Upper lobe of left lung (tissue), 6 donors: ENCODE results near the gene SDR9C7. TPM values are rescaled to one million over a fixed set of nuclear protein-coding genes. Genes with fewer than 3 reads are reported as not detected.
A peak's percentile ranks its signal among the peaks of the same experiment; 100 is the strongest.
"Not testable (repeated sequence)": the region's sequence is repeated elsewhere in the genome, so short reads cannot be mapped to it uniquely, and the experiment has no call there.

Experiments used
- ATAC-seq, 2 donors: fragments of 200-7000 bp; cut with Tn5 transposase; one replicate each; pipeline ENCODE4 v1.9.1; 2022; ENCODE audit warnings: mild to moderate bottlenecking in 2 of 2, moderate library complexity in 2 of 2; ENCODE audit not compliant: low FRiP score in 2 of 2
- DNase-seq, 2 donors: peaks; one replicate each; pipeline ENCODE4 v3.0.0-alpha.2; 2019 to 2020
- H3K27ac ChIP-seq, 4 donors: fragments of 200-600 bp; sonication (generic); one replicate each; pipeline ENCODE4 v1.5.1; 2016 to 2019
- H3K27me3 ChIP-seq, 4 donors: fragments of 200-600 bp; sonication (generic); one replicate each; pipeline ENCODE4 v1.5.1; 2017 to 2019
- H3K36me3 ChIP-seq, 4 donors: fragments of 200-600 bp; sonication (generic); one replicate each; pipeline ENCODE4 v1.5.1; 2016 to 2019
- H3K4me1 ChIP-seq, 4 donors: fragments of 200-600 bp; sonication (generic); one replicate each; pipeline ENCODE4 v1.5.1; 2018 to 2019
- H3K4me3 ChIP-seq, 4 donors: fragments of 200-600 bp; sonication (generic); one replicate each; pipeline ENCODE4 v1.5.1; 2017 to 2019; ENCODE audit warnings: mild to moderate bottlenecking in 2 of 4, moderate library complexity in 1 of 4
- H3K9me3 ChIP-seq, 4 donors: fragments of 200-600 bp; sonication (generic); one replicate each; pipeline ENCODE4 v1.5.1; 2018 to 2019
- CTCF ChIP-seq, 6 experiments: fragments of 450-650 bp in 4 of 6; fragments of 200-600 bp in 2 of 6; sonication (generic) in 2 of 6; IDR thresholded peaks; one replicate each; pipeline ENCODE4 v1.5.1; 2016 to 2019; ENCODE audit warnings: antibody characterized with exemption in 6 of 6
- EP300 ChIP-seq, 4 donors: sonication (generic); formaldehyde crosslinking; IDR thresholded peaks; one replicate each; pipeline ENCODE4 v1.5.1; 2017; ENCODE audit warnings: antibody characterized with exemption in 4 of 4, control low read depth in 2 of 4
- POLR2A ChIP-seq, 4 donors: fragments of 450-650 bp; IDR thresholded peaks; one replicate each; pipeline ENCODE4 v1.5.1; 2016 to 2017; ENCODE audit warnings: antibody characterized with exemption in 4 of 4, mild to moderate bottlenecking in 2 of 4
- POLR2AphosphoS5 ChIP-seq, 2 donors: sonication (generic); formaldehyde crosslinking; IDR thresholded peaks; one replicate each; pipeline ENCODE4 v1.5.1; 2017; ENCODE audit warnings: antibody characterized with exemption in 2 of 2
- WGBS, 2 donors: methylation state at CpG; one replicate each; pipeline ENCODE4 v1.1.5; 2017 to 2018; 5-methylcytosine and 5-hydroxymethylcytosine counted together
- total RNA-seq, 6 donors: library from RNA; depleted of rRNA in 4 of 6; stranded (reverse); fragments of >200 nt in 4 of 6; gene quantifications; one replicate each; pipeline versions ENCODE4 v1.1.0 to v1.2.1, GENCODE V29; 2016 to 2021
- donor health status: DM: no; HTN: no; CAD: no; lungs with moderate emphysema.
- donor health status: DM: no; HTN: yes; CAD: no; lungs with severe emphysema.

Gene SDR9C7
- total RNA-seq, 6 donors from 2014 or later: not detected

- no peak for TF ChIP-seq POLR2A (IDR thresholded peaks at IDR 0.05)
- TF ChIP-seq EP300 (IDR thresholded peaks at IDR 0.05): no peak
- no peak for TF ChIP-seq CTCF (IDR thresholded peaks at IDR 0.05)
- TF ChIP-seq POLR2AphosphoS5 (IDR thresholded peaks at IDR 0.05): no peak
- peaks cover 0 to 23% (median 10%) of the 10 kb centered on the region in 4 donors for H3K9me3 ChIP-seq
- no peaks in the 10 kb centered on the region for H3K27me3 ChIP-seq
- H3K4me3 ChIP-seq: no peak overlapping the region
- peak in 1 of 2 donors; percentile 51 for ATAC-seq
- no peak overlapping the region for H3K27ac ChIP-seq
- 87 to 100% methylated on average over 1 to 5 of the region's 5 CpGs for WGBS, 2 donors
- H3K4me1 ChIP-seq: no peaks in the 10 kb centered on the region
- DNase-seq: peak in 1 of 2 donors; percentile 44
- no peaks in the 10 kb centered on the region for H3K36me3 ChIP-seq
These were observed 26.1 kb downstream of the SDR9C7 start for GRCh38 chr12:56908136-56908535.

DNA sequence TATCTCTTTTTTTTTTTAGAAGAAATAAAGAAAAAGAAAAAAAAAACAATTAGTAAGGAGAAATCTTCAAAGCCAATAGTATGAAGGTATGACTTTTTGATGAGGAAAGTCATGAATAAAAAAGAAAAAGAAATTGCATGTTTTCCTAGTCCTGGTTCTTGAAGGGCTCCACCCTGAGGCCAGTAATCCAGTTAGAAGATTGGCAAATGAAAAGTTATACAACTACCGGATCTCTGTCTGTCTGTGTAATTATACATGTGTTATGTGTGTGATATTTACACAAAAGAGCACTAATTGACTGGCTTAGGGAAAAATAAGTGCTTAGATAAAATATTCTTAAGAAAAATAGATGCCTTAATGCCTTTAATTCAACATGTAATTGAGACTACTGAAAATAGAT lies 28.4 kb downstream of the SDR9C7 start:
- ATAC-seq (no peak), DNase-seq (no peak)
- Histone ChIP-seq H3K27me3 (no peaks in the 10 kb centered on the region), H3K36me3 (no peaks in the 10 kb centered on the region), H3K27ac (no peak overlapping the region), H3K4me1 (no peaks in the 10 kb centered on the region), H3K9me3 (peaks cover 5 to 38% (median 26%) of the 10 kb centered on the region in 4 donors), H3K4me3 (no peak overlapping the region)
- WGBS, 2 donors: 84 to 85% methylated on average over 1 of the region's 1 CpG
- TF ChIP-seq EP300 (IDR thresholded peaks at IDR 0.05) (no peak), POLR2AphosphoS5 (IDR thresholded peaks at IDR 0.05) (no peak), CTCF (IDR thresholded peaks at IDR 0.05) (no peak), POLR2A (IDR thresholded peaks at IDR 0.05) (no peak)

DNA sequence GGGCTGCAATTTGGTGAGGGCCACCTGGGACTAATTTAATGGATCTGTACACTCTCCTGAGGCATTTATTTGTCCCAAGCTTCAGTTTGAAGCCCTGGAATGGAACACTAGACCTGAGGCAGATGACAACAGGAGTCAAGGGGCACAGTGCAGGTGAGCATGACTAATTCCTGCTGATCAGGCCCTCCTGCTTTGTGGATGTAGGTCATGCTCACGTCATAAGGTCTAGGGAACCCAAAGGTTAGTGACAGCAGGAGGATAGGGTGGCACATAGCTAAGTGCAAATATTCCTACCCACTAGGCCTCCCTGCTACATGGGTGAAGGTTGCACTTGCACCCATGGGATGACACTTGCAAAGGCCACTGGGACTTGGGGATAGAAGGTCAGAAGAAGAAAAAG lies 30.8 kb downstream of the SDR9C7 start:
- H3K27me3 ChIP-seq: no peaks in the 10 kb centered on the region
- ATAC-seq: no peak
- no peak for TF ChIP-seq CTCF (IDR thresholded peaks at IDR 0.05)
- TF ChIP-seq EP300 (IDR thresholded peaks at IDR 0.05): no peak
- TF ChIP-seq POLR2AphosphoS5 (IDR thresholded peaks at IDR 0.05): no peak
- no peak for TF ChIP-seq POLR2A (IDR thresholded peaks at IDR 0.05)
- H3K27ac ChIP-seq: no peak overlapping the region
- DNase-seq: no peak
- H3K9me3 ChIP-seq: peaks cover 19 to 39% (median 31%) of the 10 kb centered on the region in 4 donors
- H3K36me3 ChIP-seq: no peaks in the 10 kb centered on the region
- no peak overlapping the region for H3K4me3 ChIP-seq
- no peaks in the 10 kb centered on the region for H3K4me1 ChIP-seq
- WGBS, 2 donors: 40 to 67% methylated on average over 1 of the region's 1 CpG

DNA sequence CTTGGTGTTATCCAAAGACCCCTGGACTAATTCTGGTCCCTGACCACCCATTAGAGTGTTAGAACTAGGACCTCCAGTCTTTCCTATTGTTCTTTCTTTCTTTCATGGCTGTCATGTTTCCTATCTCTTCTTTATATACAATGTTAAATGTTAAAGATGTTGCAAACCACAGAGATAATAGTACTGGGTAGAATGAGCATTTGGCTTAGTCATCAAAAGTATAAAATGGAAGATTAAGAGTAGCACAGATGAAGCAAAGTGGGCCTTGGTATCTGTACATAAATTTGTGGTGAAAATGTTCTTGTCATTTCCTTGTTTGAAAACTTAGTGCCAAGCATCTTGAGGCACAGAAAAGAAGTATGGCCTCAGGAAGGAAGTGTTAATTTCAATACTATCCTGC lies 32.9 kb downstream of the SDR9C7 start:
- DNase-seq, ATAC-seq, H3K27me3 ChIP-seq, H3K4me1 ChIP-seq, H3K4me3 ChIP-seq, H3K36me3 ChIP-seq, H3K27ac ChIP-seq: not testable (repeated sequence)
- peaks cover 19 to 39% (median 31%) of the 10 kb centered on the region in 4 donors for H3K9me3 ChIP-seq

DNA sequence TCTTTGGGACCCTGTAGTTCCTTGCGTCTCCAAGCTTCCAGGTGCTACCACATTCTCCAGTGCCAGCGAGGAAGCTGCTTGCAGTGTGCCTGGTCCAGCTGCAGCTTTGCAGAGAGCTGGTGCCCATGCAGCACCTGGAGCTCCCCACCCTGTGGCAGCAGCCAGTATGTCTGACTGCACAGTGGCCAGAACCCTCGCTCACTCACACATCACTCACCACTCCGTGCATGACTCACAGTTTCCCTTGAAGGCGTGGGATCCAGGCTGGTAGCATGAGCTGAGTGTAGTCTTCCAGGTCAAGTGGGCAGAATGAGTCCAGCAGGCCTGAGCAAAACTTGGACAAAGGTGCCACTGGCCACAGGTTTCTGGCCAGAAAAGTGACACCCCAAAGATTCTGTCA lies 33.6 kb downstream of the SDR9C7 start:
- Histone ChIP-seq H3K4me1 (no peaks in the 10 kb centered on the region), H3K27ac (no peak overlapping the region), H3K4me3 (no peak overlapping the region), H3K36me3 (no peaks in the 10 kb centered on the region), H3K27me3 (no peaks in the 10 kb centered on the region), H3K9me3 (peaks cover 19 to 39% (median 31%) of the 10 kb centered on the region in 4 donors)
- TF ChIP-seq POLR2AphosphoS5 (IDR thresholded peaks at IDR 0.05): no peak
- TF ChIP-seq POLR2A (IDR thresholded peaks at IDR 0.05): no peak
- no peak for TF ChIP-seq CTCF (IDR thresholded peaks at IDR 0.05)
- TF ChIP-seq EP300 (IDR thresholded peaks at IDR 0.05): no peak
- 91% methylated on average over 5 of the region's 5 CpGs; no CpG with 5 or more reads in 1 of the 2 donors for WGBS, 2 donors
- DNase-seq (peak in 1 of 2 donors; percentile 10), ATAC-seq (no peak)
